Lower leg skin (tissue), 3 donors: ENCODE results near the gene AHCY.

Experiments used
- POLR2A ChIP-seq, 2 donors: fragments of 450-650 bp; IDR thresholded peaks; one replicate each; pipeline ENCODE4 v1.6.1; 2016 to 2017; ENCODE audit warnings: antibody characterized with exemption in 2 of 2, mild to moderate bottlenecking in 1 of 2, moderate library complexity in 1 of 2
- TF ChIP-seq, protein P1 (sequence below), 3 donors: fragments of 450-650 bp; IDR thresholded peaks; one replicate each; pipeline ENCODE4 v1.5.1; 2016; ENCODE audit warnings: antibody characterized with exemption in 3 of 3, mild to moderate bottlenecking in 3 of 3, moderate library complexity in 2 of 3

GRCh38 chr20:34295284-34295683, 7.9 kb downstream of the AHCY start:
- TF ChIP-seq POLR2A (IDR thresholded peaks at IDR 0.05), result no peak
- TF ChIP-seq, protein P1, sequence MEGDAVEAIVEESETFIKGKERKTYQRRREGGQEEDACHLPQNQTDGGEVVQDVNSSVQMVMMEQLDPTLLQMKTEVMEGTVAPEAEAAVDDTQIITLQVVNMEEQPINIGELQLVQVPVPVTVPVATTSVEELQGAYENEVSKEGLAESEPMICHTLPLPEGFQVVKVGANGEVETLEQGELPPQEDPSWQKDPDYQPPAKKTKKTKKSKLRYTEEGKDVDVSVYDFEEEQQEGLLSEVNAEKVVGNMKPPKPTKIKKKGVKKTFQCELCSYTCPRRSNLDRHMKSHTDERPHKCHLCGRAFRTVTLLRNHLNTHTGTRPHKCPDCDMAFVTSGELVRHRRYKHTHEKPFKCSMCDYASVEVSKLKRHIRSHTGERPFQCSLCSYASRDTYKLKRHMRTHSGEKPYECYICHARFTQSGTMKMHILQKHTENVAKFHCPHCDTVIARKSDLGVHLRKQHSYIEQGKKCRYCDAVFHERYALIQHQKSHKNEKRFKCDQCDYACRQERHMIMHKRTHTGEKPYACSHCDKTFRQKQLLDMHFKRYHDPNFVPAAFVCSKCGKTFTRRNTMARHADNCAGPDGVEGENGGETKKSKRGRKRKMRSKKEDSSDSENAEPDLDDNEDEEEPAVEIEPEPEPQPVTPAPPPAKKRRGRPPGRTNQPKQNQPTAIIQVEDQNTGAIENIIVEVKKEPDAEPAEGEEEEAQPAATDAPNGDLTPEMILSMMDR (IDR thresholded peaks at IDR 0.05), result no peak
